ENCODE measurements around the gene SUOX.
"Not testable (repeated sequence)": the region's sequence is repeated elsewhere in the genome, so short reads cannot be mapped to it uniquely, and the experiment has no call there.

SUOX gene

DNA sequence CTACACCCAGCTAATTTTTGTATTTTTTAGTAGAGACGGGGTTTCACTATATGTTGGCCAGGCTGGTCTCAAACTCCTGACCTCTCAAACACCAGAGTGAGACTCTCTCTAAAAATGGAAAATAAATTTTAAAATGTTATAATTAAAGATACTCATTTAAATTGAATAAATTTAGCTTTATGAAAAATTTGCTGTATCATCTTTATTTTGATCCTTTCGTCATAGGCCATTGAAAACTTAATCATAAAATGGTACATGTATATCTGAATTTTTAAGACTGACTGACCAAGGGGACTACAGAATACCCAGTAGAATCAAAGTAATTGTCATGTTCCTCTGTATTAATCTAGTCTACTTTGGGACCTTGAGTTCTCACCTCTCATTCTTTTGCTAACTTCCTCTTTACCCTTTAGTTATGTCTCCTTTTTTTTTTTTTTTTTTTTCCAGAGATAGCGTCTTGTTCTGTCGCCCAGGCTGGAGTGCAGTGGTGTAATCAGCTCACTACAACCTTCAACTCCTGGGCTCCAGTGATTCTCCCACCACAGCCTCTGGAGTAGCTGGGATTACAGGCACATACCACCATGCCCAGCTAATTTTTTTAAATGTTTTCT is 13.7 kb upstream of the SUOX start:
- Histone ChIP-seq H3K36me3 (replicated peaks; ENCODE audit: low read depth, low read length) (peaks cover 3% of the 10 kb centered on the region), H3K27ac (ENCODE audit: low read length) (no peak overlapping the region), H3K27me3 (ENCODE audit: low read depth, low read length) (no peaks in the 10 kb centered on the region), H3K4me1 (ENCODE audit: low read length) (peaks cover 25% of the 10 kb centered on the region), H3K4me3 (ENCODE audit: low read length) (no peak overlapping the region), H3K4me2 (ENCODE audit: low read length) (no peak overlapping the region), H3K9me3 (ENCODE audit: insufficient read depth, low read length) (no peaks in the 10 kb centered on the region), H2AFZ (ENCODE audit: low read depth, low read length) (no peak overlapping the region), H3K79me2 (ENCODE audit: low read length) (no peaks in the 10 kb centered on the region), H3K9ac (ENCODE audit: low read length) (no peak overlapping the region), H4K20me1 (ENCODE audit: insufficient read depth, low read length) (no peaks in the 10 kb centered on the region)
- TF ChIP-seq EZH2phosphoT487 (IDR thresholded peaks at IDR 0.05; ENCODE audit: low read depth), result no peak
- TF ChIP-seq, protein P1, sequence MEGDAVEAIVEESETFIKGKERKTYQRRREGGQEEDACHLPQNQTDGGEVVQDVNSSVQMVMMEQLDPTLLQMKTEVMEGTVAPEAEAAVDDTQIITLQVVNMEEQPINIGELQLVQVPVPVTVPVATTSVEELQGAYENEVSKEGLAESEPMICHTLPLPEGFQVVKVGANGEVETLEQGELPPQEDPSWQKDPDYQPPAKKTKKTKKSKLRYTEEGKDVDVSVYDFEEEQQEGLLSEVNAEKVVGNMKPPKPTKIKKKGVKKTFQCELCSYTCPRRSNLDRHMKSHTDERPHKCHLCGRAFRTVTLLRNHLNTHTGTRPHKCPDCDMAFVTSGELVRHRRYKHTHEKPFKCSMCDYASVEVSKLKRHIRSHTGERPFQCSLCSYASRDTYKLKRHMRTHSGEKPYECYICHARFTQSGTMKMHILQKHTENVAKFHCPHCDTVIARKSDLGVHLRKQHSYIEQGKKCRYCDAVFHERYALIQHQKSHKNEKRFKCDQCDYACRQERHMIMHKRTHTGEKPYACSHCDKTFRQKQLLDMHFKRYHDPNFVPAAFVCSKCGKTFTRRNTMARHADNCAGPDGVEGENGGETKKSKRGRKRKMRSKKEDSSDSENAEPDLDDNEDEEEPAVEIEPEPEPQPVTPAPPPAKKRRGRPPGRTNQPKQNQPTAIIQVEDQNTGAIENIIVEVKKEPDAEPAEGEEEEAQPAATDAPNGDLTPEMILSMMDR (IDR thresholded peaks at IDR 0.05; ENCODE audit: low read depth, low read length), result no peak

DNA sequence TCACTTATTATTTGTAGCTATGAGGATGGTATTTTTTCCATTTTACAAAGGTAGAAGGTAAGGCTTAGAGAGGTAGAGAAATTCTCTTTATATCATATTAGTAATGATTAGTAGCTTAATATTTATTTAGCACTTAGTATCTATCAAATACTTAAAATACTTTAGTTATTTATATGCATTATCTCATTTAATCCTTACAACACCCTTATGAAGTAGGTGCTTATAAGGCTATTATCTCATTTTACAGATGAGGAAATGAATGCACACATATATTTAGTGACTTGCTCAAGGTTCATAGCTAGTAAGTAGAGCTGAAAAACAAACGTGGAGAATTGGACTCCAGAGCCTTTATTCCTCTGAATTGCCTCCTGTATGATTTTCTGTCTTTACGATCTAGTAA is 12.2 kb upstream of the SUOX start:
- Histone ChIP-seq H4K20me1 (ENCODE audit: insufficient read depth, low read length) (no peaks in the 10 kb centered on the region), H3K4me3 (ENCODE audit: low read length) (no peak overlapping the region), H3K9me3 (ENCODE audit: insufficient read depth, low read length) (no peaks in the 10 kb centered on the region), H3K4me2 (ENCODE audit: low read length) (no peak overlapping the region), H3K27me3 (ENCODE audit: low read depth, low read length) (no peaks in the 10 kb centered on the region), H3K79me2 (ENCODE audit: low read length) (no peaks in the 10 kb centered on the region), H3K9ac (ENCODE audit: low read length) (no peak overlapping the region), H3K27ac (ENCODE audit: low read length) (no peak overlapping the region), H2AFZ (ENCODE audit: low read depth, low read length) (no peak overlapping the region), H3K36me3 (replicated peaks; ENCODE audit: low read depth, low read length) (peaks cover 8% of the 10 kb centered on the region), H3K4me1 (ENCODE audit: low read length) (peaks cover 25% of the 10 kb centered on the region)
- TF ChIP-seq, protein P1 (IDR thresholded peaks at IDR 0.05; ENCODE audit: low read depth, low read length), result no peak

DNA sequence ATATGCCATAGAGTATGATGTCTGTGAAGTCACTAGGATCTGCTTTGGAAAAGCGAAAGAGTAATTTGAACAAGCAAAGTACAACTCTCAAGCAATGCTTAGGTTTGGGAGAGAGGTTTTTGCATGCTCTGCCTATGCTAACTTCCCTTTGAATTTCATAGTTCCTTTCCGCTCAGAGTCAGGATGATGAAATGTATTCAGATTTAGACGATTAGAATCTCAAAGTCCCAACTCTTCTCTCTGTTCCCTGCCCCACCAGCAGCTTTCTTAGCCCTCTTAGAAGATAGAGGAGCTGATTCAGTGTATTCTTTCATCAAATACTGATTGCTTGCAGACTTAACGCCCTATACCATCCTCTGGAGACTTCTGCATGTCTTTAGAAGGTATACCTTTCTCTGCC is 11.7 kb upstream of the SUOX start:
- Histone ChIP-seq H3K4me2 (ENCODE audit: low read length) (no peak overlapping the region), H3K9me3 (ENCODE audit: insufficient read depth, low read length) (no peaks in the 10 kb centered on the region), H2AFZ (ENCODE audit: low read depth, low read length) (no peak overlapping the region), H3K36me3 (replicated peaks; ENCODE audit: low read depth, low read length) (peaks cover 9% of the 10 kb centered on the region), H3K4me3 (ENCODE audit: low read length) (no peak overlapping the region), H3K27me3 (ENCODE audit: low read depth, low read length) (no peaks in the 10 kb centered on the region), H3K4me1 (ENCODE audit: low read length) (peaks cover 25% of the 10 kb centered on the region), H3K9ac (ENCODE audit: low read length) (no peak overlapping the region), H3K79me2 (ENCODE audit: low read length) (no peaks in the 10 kb centered on the region), H4K20me1 (ENCODE audit: insufficient read depth, low read length) (no peaks in the 10 kb centered on the region), H3K27ac (ENCODE audit: low read length) (peak overlapping the region; percentile 22; the same call in 1 of the 2 replicates)
- TF ChIP-seq EZH2phosphoT487 (IDR thresholded peaks at IDR 0.05; ENCODE audit: low read depth), result no peak
- TF ChIP-seq, protein P1 (IDR thresholded peaks at IDR 0.05; ENCODE audit: low read depth, low read length), result no peak

DNA sequence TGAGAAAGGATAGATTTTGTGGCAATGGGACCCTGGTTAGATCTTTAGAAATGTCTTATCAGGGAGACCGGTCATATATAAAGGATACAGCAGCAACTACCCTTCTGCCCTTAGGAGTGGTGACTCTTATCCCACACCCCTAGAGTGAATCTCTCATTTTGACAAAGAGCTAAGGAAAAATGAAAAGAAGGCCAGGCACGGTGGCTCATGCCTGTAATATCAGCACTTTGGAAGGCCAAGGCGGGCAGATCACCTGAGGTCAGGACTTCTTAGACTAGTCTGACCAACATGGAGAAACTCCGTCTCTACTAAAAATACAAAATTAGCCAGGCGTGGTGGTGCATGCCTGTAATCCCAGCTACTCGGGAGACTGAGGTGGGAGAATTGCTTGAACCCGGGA is 11.1 kb upstream of the SUOX start:
- H3K79me2 ChIP-seq (ENCODE audit: low read length); H3K9ac ChIP-seq (ENCODE audit: low read length); H2AFZ ChIP-seq (ENCODE audit: low read depth, low read length); H4K20me1 ChIP-seq (ENCODE audit: insufficient read depth, low read length); H3K27me3 ChIP-seq (ENCODE audit: low read depth, low read length); H3K4me3 ChIP-seq (ENCODE audit: low read length); H3K9me3 ChIP-seq (ENCODE audit: insufficient read depth, low read length): not testable (repeated sequence)
- Histone ChIP-seq H3K4me1 (ENCODE audit: low read length) (peaks cover 25% of the 10 kb centered on the region), H3K4me2 (ENCODE audit: low read length) (peak overlapping the region; percentile 46), H3K27ac (ENCODE audit: low read length) (peak overlapping the region; percentile 41; the same call in 1 of the 2 replicates), H3K36me3 (replicated peaks; ENCODE audit: low read depth, low read length) (peaks cover 15% of the 10 kb centered on the region)
